Measurements from ENCODE around the gene DCBLD1. TPM values are rescaled to one million over a fixed set of nuclear protein-coding genes. Genes with fewer than 3 reads are reported as not detected.

DCBLD1 gene
- total RNA-seq, 6 experiments from 2014 or later = 7.6 to 22.8 (median 10.8) TPM

DNA sequence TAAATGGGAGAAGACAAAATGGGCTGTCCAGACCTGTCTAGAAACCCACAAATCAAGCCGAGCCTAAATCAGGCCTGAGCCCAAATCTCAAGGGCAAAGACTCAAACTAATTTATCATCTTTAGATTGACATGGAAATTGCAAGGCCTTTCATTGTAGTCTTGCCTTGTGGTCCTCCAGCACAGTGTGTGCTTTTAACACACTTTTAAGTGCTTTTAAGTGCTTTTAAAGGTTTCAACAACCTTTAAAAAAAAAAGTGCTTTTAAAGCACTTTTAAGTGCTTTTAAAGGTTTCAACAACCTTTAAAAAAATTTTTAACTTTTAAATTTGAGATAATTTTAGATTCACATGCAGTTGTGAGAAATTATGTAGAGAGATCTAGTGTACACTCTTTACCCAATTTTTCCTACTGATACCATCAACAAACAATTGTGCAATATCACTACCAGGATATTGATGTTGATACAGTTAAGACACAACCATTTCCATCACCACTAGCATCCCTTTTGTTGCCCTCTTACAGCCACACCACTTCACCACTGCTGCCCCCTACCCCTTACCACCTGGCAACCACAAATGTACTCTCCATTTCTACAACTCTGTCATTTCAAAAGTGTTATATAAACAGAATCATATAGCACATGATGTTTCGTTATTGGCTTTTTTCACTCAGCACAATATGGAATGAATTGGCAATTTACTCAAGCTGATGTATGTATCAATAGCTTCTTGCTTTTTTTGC is 23.1 kb upstream of the DCBLD1 start:
- Histone ChIP-seq H3K9me3 (no peaks in the 10 kb centered on the region), H3K4me3 (no peak overlapping the region), H3K27ac (no peak overlapping the region), H3K4me1 (peaks cover 0 to 10% (median 0%) of the 10 kb centered on the region in 4 donors), H3K36me3 (no peaks in the 10 kb centered on the region), H3K27me3 (no peaks in the 10 kb centered on the region)
- DNase-seq (no peak), ATAC-seq (peak in 2 of 4 donors; percentile 35 to 54)
- TF ChIP-seq CTCF (IDR thresholded peaks at IDR 0.05) = no peak
- no peak for TF ChIP-seq POLR2A (IDR thresholded peaks at IDR 0.05)
- 92% methylated on average over 2 of the region's 2 CpGs for WGBS (ENCODE audit: insufficient coverage, low coverage, low lambda C conversion rate, missing lambda C conversion rate)
- intact Hi-C loops (cut with DNase I) = no loop called here

GRCh38 chr6:117463762-117464665 is 18.5 kb upstream of the DCBLD1 start:
- TF ChIP-seq POLR2A (IDR thresholded peaks at IDR 0.05) (no peak), CTCF (IDR thresholded peaks at IDR 0.05) (no peak)
- Histone ChIP-seq H3K27me3 (no peaks in the 10 kb centered on the region), H3K4me1 (no peaks in the 10 kb centered on the region), H3K9me3 (no peaks in the 10 kb centered on the region), H3K27ac (no peak overlapping the region), H3K4me3 (no peak overlapping the region), H3K36me3 (no peaks in the 10 kb centered on the region)
- ATAC-seq (no peak), DNase-seq (no peak)
- 65% methylated on average over 4 of the region's 4 CpGs for WGBS (ENCODE audit: insufficient coverage, low coverage, low lambda C conversion rate, missing lambda C conversion rate)
- intact Hi-C loops (cut with DNase I) = no loop called here

- Histone ChIP-seq H3K27ac (no peak overlapping the region), H3K36me3 (no peaks in the 10 kb centered on the region), H3K9me3 (no peaks in the 10 kb centered on the region), H3K4me3 (no peak overlapping the region), H3K4me1 (no peaks in the 10 kb centered on the region), H3K27me3 (no peaks in the 10 kb centered on the region)
- no peak for ATAC-seq
- intact Hi-C loops (cut with DNase I) = no loop called here
- DNase-seq = no peak
- 51% methylated on average over 2 of the region's 2 CpGs for WGBS (ENCODE audit: insufficient coverage, low coverage, low lambda C conversion rate, missing lambda C conversion rate)
- TF ChIP-seq POLR2A (IDR thresholded peaks at IDR 0.05) (no peak), CTCF (IDR thresholded peaks at IDR 0.05) (no peak)
Observed at GRCh38 chr6:117464700-117465099, 17.8 kb upstream of the DCBLD1 start.

DNA sequence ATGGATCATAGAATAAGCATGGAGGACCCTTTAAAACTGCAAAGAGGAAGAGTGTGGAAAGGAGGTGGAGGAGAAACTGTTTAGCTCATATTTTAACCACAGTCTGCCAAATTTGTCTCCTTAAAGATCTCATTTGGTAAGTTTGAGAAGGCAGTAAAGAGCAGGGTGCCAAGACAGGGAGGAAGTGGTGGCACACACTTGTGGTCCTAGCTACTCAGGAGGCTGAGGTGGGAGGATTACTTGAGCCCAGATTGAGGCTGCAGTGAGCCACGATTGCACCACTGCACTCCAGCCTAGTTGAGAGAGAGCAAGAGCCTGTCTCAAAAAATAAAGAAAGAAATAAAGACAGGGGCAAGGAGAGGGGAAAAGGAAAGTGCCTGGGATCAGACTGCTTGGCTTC is 16.8 kb upstream of the DCBLD1 start:
- DNase-seq (no peak), ATAC-seq (no peak)
- Histone ChIP-seq H3K27me3 (no peaks in the 10 kb centered on the region), H3K4me1 (no peaks in the 10 kb centered on the region), H3K36me3 (no peaks in the 10 kb centered on the region), H3K27ac (no peak overlapping the region), H3K9me3 (no peaks in the 10 kb centered on the region), H3K4me3 (no peak overlapping the region)
- no peak for TF ChIP-seq POLR2A (IDR thresholded peaks at IDR 0.05)
- TF ChIP-seq CTCF (IDR thresholded peaks at IDR 0.05) = no peak
- 43% methylated on average over 1 of the region's 1 CpG for WGBS (ENCODE audit: insufficient coverage, low coverage, low lambda C conversion rate, missing lambda C conversion rate)
- intact Hi-C loops (cut with DNase I) = no loop called here
